HCT116 (cell line): ENCODE data around the gene CLCA2. TPM values are rescaled to one million over a fixed set of nuclear protein-coding genes. Genes with fewer than 3 reads are reported as not detected.

Experiments used
- ATAC-seq: fragments of 200-7000 bp; cut with Tn5 transposase; 2 replicates; pipeline ENCODE4 v1.9.1; 2020; ENCODE audit warnings: mild to moderate bottlenecking, moderate library complexity
- BruUV-seq: library from RNA; stranded (reverse); fragments of 400-500 nt; replicated peaks from 2 replicates; lab custom pipeline; 2021; lab: Mats Ljungman, UMichigan
- CTCF ChIA-PET: fragments of 300-600 bp; sonication (Branson Sonifier 250); formaldehyde crosslinking; loops from one replicate; lab custom pipeline; 2021; ENCODE audit warnings: antibody characterized with exemption; lab: Charles Lee
- POLR2A ChIA-PET: fragments of 300-600, 350-600 bp; sonication (Branson Sonifier 250); formaldehyde crosslinking; loops from one replicate; lab custom pipeline; 2021; ENCODE audit warnings: antibody characterized with exemption; lab: Charles Lee
- RAD21 ChIA-PET, 2 experiments: fragments of 300-600 bp; sonication (Branson Sonifier 250); formaldehyde crosslinking; loops; one replicate each; lab custom pipeline; 2023; ENCODE audit warnings: low total read pairs in 2 of 2; ENCODE audit not compliant: uncharacterized antibody in 2 of 2, unreplicated experiment in 2 of 2, low non-redundant PET in 1 of 2; lab: Charles Lee
- DNase-seq: peaks from one replicate; pipeline ENCODE4 v3.0.0-alpha.2; 2010; ENCODE audit warnings: low read depth, low spot score
- H2AFZ ChIP-seq: fragments of 200-600 bp; shearing (Covaris generic), sonication (generic); 2 replicates; pipeline ENCODE4 v1.6.1; 2017; ENCODE audit warnings: low read depth, mixed run types, mixed read lengths, antibody characterized with exemption, low read length; ENCODE audit not compliant: poor library complexity, severe bottlenecking
- H3K27ac ChIP-seq: 2 replicates; pipeline ENCODE4 v1.5.1; 2012; ENCODE audit warnings: low read depth, low read length
- H3K27me3 ChIP-seq: fragments of 200-600 bp; sonication (generic); 2 replicates; pipeline ENCODE4 v1.6.1; 2016; ENCODE audit warnings: mixed run types, low read length, mixed read lengths; ENCODE audit not compliant: insufficient read depth
- H3K36me3 ChIP-seq, 2 experiments: fragments of 200-500 bp in 1 of 2; fragments of 200-600 bp in 1 of 2; sonication (Bioruptor generic) in 1 of 2; sonication (generic) in 1 of 2; 2 replicates each; pipeline versions ENCODE4 v1.5.1 to v1.6.1; 2014 to 2016; ENCODE audit warnings: low read length in 2 of 2, inconsistent platforms in 1 of 2, mixed read lengths in 1 of 2, mixed run types in 1 of 2; ENCODE audit not compliant: insufficient read depth in 2 of 2, control insufficient read depth in 1 of 2
- H3K4me1 ChIP-seq, 2 experiments: fragments of 200-600 bp in 1 of 2; sonication (generic) in 1 of 2; 2 replicates each; pipeline versions ENCODE4 v1.5.1 to v1.6.1; 2012 to 2017; ENCODE audit warnings: low read length in 2 of 2, inconsistent platforms in 1 of 2, mild to moderate bottlenecking in 1 of 2, mixed read lengths in 1 of 2, mixed run types in 1 of 2, moderate library complexity in 1 of 2; ENCODE audit not compliant: insufficient read depth in 2 of 2, control insufficient read depth in 1 of 2
- H3K4me2 ChIP-seq: fragments of 200-600 bp; sonication (generic); 2 replicates; pipeline ENCODE4 v1.6.1; 2017; ENCODE audit warnings: mixed run types, low read length, mixed read lengths
- H3K4me3 ChIP-seq, 2 experiments: fragments of 200-600 bp in 1 of 2; sonication (generic) in 1 of 2; replicated peaks in 1 of 2; 2 replicates each; pipeline ENCODE4 v1.5.1; 2011 to 2016; ENCODE audit warnings: low read length in 2 of 2, control low read depth in 1 of 2, low read depth in 1 of 2, mild to moderate bottlenecking in 1 of 2, mixed read lengths in 1 of 2, mixed run types in 1 of 2
- H3K79me2 ChIP-seq: fragments of 200-600 bp; sonication (generic); 2 replicates; pipeline ENCODE4 v1.6.1; 2017; ENCODE audit warnings: mild to moderate bottlenecking, mixed run types, low read length, moderate library complexity, mixed read lengths; ENCODE audit not compliant: insufficient read depth
- H3K9ac ChIP-seq: fragments of 200-600 bp; sonication (generic); 2 replicates; pipeline ENCODE4 v1.6.1; 2016; ENCODE audit warnings: low read length, mixed read lengths
- H3K9me2 ChIP-seq: fragments of 200-600 bp; sonication (generic), shearing (Covaris generic); 2 replicates; pipeline ENCODE4 v1.6.1; 2017; ENCODE audit warnings: mixed run types, mild to moderate bottlenecking, moderate library complexity; ENCODE audit not compliant: insufficient read depth
- H3K9me3 ChIP-seq, 2 experiments: fragments of 200-500 bp in 1 of 2; fragments of 200-600 bp in 1 of 2; sonication (Bioruptor generic) in 1 of 2; sonication (generic) in 1 of 2; 2 replicates each; pipeline ENCODE4 v1.6.1; 2014 to 2017; ENCODE audit warnings: low read length in 2 of 2, mixed read lengths in 2 of 2, inconsistent platforms in 1 of 2, low read depth in 1 of 2, mild to moderate bottlenecking in 1 of 2, mixed run types in 1 of 2, moderate library complexity in 1 of 2; ENCODE audit not compliant: control insufficient read depth in 1 of 2, insufficient read depth in 1 of 2
- H4K20me1 ChIP-seq: fragments of 200-600 bp; sonication (generic), shearing (Covaris generic); 2 replicates; pipeline ENCODE4 v1.6.1; 2017; ENCODE audit warnings: mixed run types, mild to moderate bottlenecking, moderate library complexity; ENCODE audit not compliant: insufficient read depth
- CTCF ChIP-seq, 3 experiments: fragments of 200-600 bp in 1 of 3; sonication (generic) in 1 of 3; IDR thresholded peaks in 2 of 3; conservative IDR thresholded peaks in 1 of 3; 2 replicates each; pipeline ENCODE4 v1.5.1; 2012 to 2017; ENCODE audit warnings: low read depth in 2 of 3, low read length in 2 of 3, antibody characterized with exemption in 1 of 3, borderline replicate concordance in 1 of 3, control low read depth in 1 of 3, mild to moderate bottlenecking in 1 of 3, mixed read lengths in 1 of 3, mixed run types in 1 of 3, moderate library complexity in 1 of 3; ENCODE audit not compliant: insufficient read depth in 1 of 3
- FOSL1 ChIP-seq: IDR thresholded peaks from 2 replicates; pipeline ENCODE4 v1.6.1; 2012; ENCODE audit warnings: low read depth
- JUND ChIP-seq: IDR thresholded peaks from 2 replicates; pipeline ENCODE4 v1.6.1; 2012
- MAX ChIP-seq: IDR thresholded peaks from 2 replicates; pipeline ENCODE4 v1.6.1; 2012
- RAD21 ChIP-seq: IDR thresholded peaks from 2 replicates; pipeline ENCODE4 v1.6.1; 2012; ENCODE audit warnings: low read depth, mild to moderate bottlenecking
- REST ChIP-seq: IDR thresholded peaks from 2 replicates; pipeline ENCODE4 v1.6.1; 2012; ENCODE audit warnings: low read depth
- SP1 ChIP-seq: IDR thresholded peaks from 2 replicates; pipeline ENCODE4 v1.6.1; 2012; ENCODE audit warnings: low read depth
- SRF ChIP-seq: IDR thresholded peaks from 2 replicates; pipeline ENCODE4 v1.6.1; 2012; ENCODE audit warnings: low read depth
- intact Hi-C: fragments of 100-400 bp; cut with micrococcal nuclease; formaldehyde crosslinking; loops from 2 replicates; pipeline ENCODE4 v1.10.0; 2022
- total RNA-seq: library from RNA; stranded (reverse); gene quantifications from one replicate; pipeline ENCODE4 v1.2.1, GENCODE V29; 2021; ENCODE audit not compliant: unreplicated experiment
- TF ChIP-seq, protein P1 (sequence below): IDR thresholded peaks from 2 replicates; pipeline ENCODE4 v1.6.1; 2011; ENCODE audit warnings: mild to moderate bottlenecking, low read length, moderate library complexity; ENCODE audit not compliant: insufficient replicate concordance; ENCODE audit errors: extremely low read depth

CLCA2 gene
- total RNA-seq, 1 experiment from 2014 or later: not detected

DNA sequence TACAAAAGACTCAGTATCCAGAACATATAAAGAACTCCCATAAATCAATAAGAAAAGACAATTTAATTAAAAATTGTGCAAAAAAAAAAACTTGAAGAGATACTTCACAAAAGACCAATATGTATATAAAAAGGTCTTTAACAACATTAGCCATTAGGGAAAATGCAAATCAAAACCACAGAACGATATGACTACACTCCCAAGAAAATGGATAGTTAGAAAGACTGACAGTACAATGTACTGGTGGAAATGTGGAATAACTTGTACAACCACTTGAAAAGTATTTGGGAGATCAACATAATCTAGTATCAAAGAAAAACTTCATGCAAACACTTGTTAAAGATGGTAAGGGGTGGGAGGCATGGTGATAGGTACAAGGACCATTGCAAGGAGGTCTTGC lies 40.8 kb downstream of the CLCA2 start:
- TF ChIP-seq CTCF (IDR thresholded peaks at IDR 0.05 in 2 of 3, conservative IDR thresholded peaks at IDR 0.05 in 1 of 3; ENCODE audit: borderline replicate concordance in 1 of 3, insufficient read depth in 1 of 3, low read depth in 2 of 3, low read length in 2 of 3): no peak
- no peak for TF ChIP-seq SRF
- TF ChIP-seq SP1: no peak
- TF ChIP-seq FOSL1: no peak
- TF ChIP-seq, protein P1, sequence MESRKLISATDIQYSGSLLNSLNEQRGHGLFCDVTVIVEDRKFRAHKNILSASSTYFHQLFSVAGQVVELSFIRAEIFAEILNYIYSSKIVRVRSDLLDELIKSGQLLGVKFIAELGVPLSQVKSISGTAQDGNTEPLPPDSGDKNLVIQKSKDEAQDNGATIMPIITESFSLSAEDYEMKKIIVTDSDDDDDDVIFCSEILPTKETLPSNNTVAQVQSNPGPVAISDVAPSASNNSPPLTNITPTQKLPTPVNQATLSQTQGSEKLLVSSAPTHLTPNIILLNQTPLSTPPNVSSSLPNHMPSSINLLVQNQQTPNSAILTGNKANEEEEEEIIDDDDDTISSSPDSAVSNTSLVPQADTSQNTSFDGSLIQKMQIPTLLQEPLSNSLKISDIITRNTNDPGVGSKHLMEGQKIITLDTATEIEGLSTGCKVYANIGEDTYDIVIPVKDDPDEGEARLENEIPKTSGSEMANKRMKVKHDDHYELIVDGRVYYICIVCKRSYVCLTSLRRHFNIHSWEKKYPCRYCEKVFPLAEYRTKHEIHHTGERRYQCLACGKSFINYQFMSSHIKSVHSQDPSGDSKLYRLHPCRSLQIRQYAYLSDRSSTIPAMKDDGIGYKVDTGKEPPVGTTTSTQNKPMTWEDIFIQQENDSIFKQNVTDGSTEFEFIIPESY: no peak
- TF ChIP-seq JUND: no peak
- no peak for TF ChIP-seq MAX
- TF ChIP-seq REST: no peak
- TF ChIP-seq RAD21: no peak
- TF ChIP-seq, all 23 proteins: peak for 0
- H3K4me1 ChIP-seq: no peaks in the 10 kb centered on the region
- H2AFZ ChIP-seq: no peak overlapping the region
- ATAC-seq (no peak), DNase-seq (no peak)
- no peaks in the 10 kb centered on the region for H3K79me2 ChIP-seq
- RAD21 ChIA-PET: no interaction called here
- no peaks in the 10 kb centered on the region for H3K36me3 ChIP-seq
- no peaks in the 10 kb centered on the region for H3K27me3 ChIP-seq
- intact Hi-C loops: no loop called here
- CTCF ChIA-PET: no interaction called here
- no peaks in the 10 kb centered on the region for H4K20me1 ChIP-seq
- H3K9ac ChIP-seq: no peak overlapping the region
- no TSS peak for BruUV-seq
- H3K9me3 ChIP-seq: no peaks in the 10 kb centered on the region
- H3K27ac ChIP-seq: no peak overlapping the region
- no peak overlapping the region for H3K4me3 ChIP-seq
- no peaks in the 10 kb centered on the region for H3K9me2 ChIP-seq
- POLR2A ChIA-PET: no interaction called here
- H3K4me2 ChIP-seq: no peak overlapping the region
